NCI-H2081 treated with DMSO at 0.1 percent for 48 hours (cell line): ENCODE data around the gene CAMKMT.
A peak's percentile ranks its signal among the peaks of the same experiment; 100 is the strongest.

Experiments used
- DNase-seq: peaks from one replicate; lab custom pipeline; 2025; lab: John Stamatoyannopoulos, UW

Gene CAMKMT

GRCh38 chr2:44444881-44445280, 83.1 kb downstream of the CAMKMT start:
- DNase-seq: no peak

- DNase-seq: no peak
Measured at GRCh38 chr2:44448860-44449527, 87.2 kb downstream of the CAMKMT start.

GRCh38 chr2:44450082-44450481, 88.3 kb downstream of the CAMKMT start:
- DNase-seq: no peak

GRCh38 chr2:44450806-44451205, 89.1 kb downstream of the CAMKMT start:
- no peak for DNase-seq

- DNase-seq: no peak
Measured at GRCh38 chr2:44452069-44452583, 90.4 kb downstream of the CAMKMT start.

- no peak for DNase-seq
Measured at GRCh38 chr2:44453259-44453658, 91.5 kb downstream of the CAMKMT start.

GRCh38 chr2:44455877-44456276, 94.1 kb downstream of the CAMKMT start:
- no peak for DNase-seq

GRCh38 chr2:44456946-44457345, 95.2 kb downstream of the CAMKMT start:
- DNase-seq: no peak

- no peak for DNase-seq
Measured at GRCh38 chr2:44459739-44460138, 98.0 kb downstream of the CAMKMT start.

- DNase-seq: no peak
Measured at GRCh38 chr2:44462934-44463849, 101.4 kb downstream of the CAMKMT start.

GRCh38 chr2:44464437-44464836, 102.7 kb downstream of the CAMKMT start:
- no peak for DNase-seq

GRCh38 chr2:44470151-44470550, 108.4 kb downstream of the CAMKMT start:
- DNase-seq: no peak

- no peak for DNase-seq
Measured at GRCh38 chr2:44477657-44478414, 116.1 kb downstream of the CAMKMT start.

- DNase-seq: peak; percentile 89
Measured at GRCh38 chr2:44479127-44479887, 117.6 kb downstream of the CAMKMT start.

GRCh38 chr2:44480068-44480467, 118.3 kb downstream of the CAMKMT start:
- DNase-seq: no peak

GRCh38 chr2:44487052-44487451, 125.3 kb downstream of the CAMKMT start:
- no peak for DNase-seq

- DNase-seq: no peak
Measured at GRCh38 chr2:44490726-44491125, 129.0 kb downstream of the CAMKMT start.

- no peak for DNase-seq
Measured at GRCh38 chr2:44494006-44494405, 132.3 kb downstream of the CAMKMT start.

- no peak for DNase-seq
Measured at GRCh38 chr2:44495035-44495434, 133.3 kb downstream of the CAMKMT start.

GRCh38 chr2:44495544-44495943, 133.8 kb downstream of the CAMKMT start:
- DNase-seq: no peak

- DNase-seq: no peak
Measured at GRCh38 chr2:44496130-44496529, 134.4 kb downstream of the CAMKMT start.

- DNase-seq: no peak
Measured at GRCh38 chr2:44498551-44498950, 136.8 kb downstream of the CAMKMT start.
